Duodenal mucosa (tissue), 2 donors: Measurements from ENCODE around the gene RNF112.

Experiments used
- H3K27ac ChIP-seq: one replicate; pipeline ENCODE4 v1.7.0; 2013; ENCODE audit warnings: low read depth, low read length
- H3K27me3 ChIP-seq, 2 donors: one replicate each; pipeline ENCODE4 v1.7.0; 2013; ENCODE audit warnings: low read length in 2 of 2, control low read depth in 1 of 2; ENCODE audit not compliant: insufficient read depth in 2 of 2, control insufficient read depth in 1 of 2
- H3K36me3 ChIP-seq, 2 donors: one replicate each; pipeline ENCODE4 v1.7.0; 2013; ENCODE audit warnings: low read length in 2 of 2, control low read depth in 1 of 2; ENCODE audit not compliant: insufficient read depth in 2 of 2, control insufficient read depth in 1 of 2
- H3K4me1 ChIP-seq, 2 donors: one replicate each; pipeline ENCODE4 v1.7.0; 2013; ENCODE audit warnings: low read length in 2 of 2, control low read depth in 1 of 2; ENCODE audit not compliant: insufficient read depth in 2 of 2, control insufficient read depth in 1 of 2
- H3K4me3 ChIP-seq, 2 donors: one replicate each; pipeline ENCODE4 v1.7.0; 2013; ENCODE audit warnings: low read length in 2 of 2, low read depth in 1 of 2
- H3K9ac ChIP-seq, 2 donors: one replicate each; pipeline ENCODE4 v1.7.0; 2013; ENCODE audit warnings: low read length in 2 of 2, low read depth in 1 of 2
- H3K9me3 ChIP-seq, 2 donors: one replicate each; pipeline ENCODE4 v1.7.0; 2013; ENCODE audit warnings: low read length in 2 of 2, control low read depth in 1 of 2; ENCODE audit not compliant: control insufficient read depth in 1 of 2

The RNF112 gene

GRCh38 chr17:19412984-19413383 lies 2.0 kb downstream of the RNF112 start:
- no peaks in the 10 kb centered on the region for H3K9me3 ChIP-seq
- H3K27me3 ChIP-seq: no peaks in the 10 kb centered on the region
- no peaks in the 10 kb centered on the region for H3K36me3 ChIP-seq
- H3K4me1 ChIP-seq: peaks cover 0 to under 1% of the 10 kb centered on the region in 2 donors
- no peak overlapping the region for H3K4me3 ChIP-seq
- H3K27ac ChIP-seq: no peak overlapping the region
- no peak overlapping the region for H3K9ac ChIP-seq

- H3K4me1 ChIP-seq: peaks cover 0 to 3% of the 10 kb centered on the region in 2 donors
- H3K27ac ChIP-seq: no peak overlapping the region
- H3K36me3 ChIP-seq: no peaks in the 10 kb centered on the region
- H3K9me3 ChIP-seq: no peaks in the 10 kb centered on the region
- H3K27me3 ChIP-seq: no peaks in the 10 kb centered on the region
- H3K9ac ChIP-seq: no peak overlapping the region
- H3K4me3 ChIP-seq: no peak overlapping the region
Observed at GRCh38 chr17:19413761-19414160, 2.7 kb downstream of the RNF112 start.

- Histone ChIP-seq H3K4me1 (peaks cover 0 to 3% of the 10 kb centered on the region in 2 donors), H3K4me3 (no peak overlapping the region), H3K27ac (no peak overlapping the region), H3K9me3 (no peaks in the 10 kb centered on the region), H3K36me3 (no peaks in the 10 kb centered on the region), H3K27me3 (no peaks in the 10 kb centered on the region), H3K9ac (no peak overlapping the region)
Observed at GRCh38 chr17:19414396-19415280, 3.6 kb downstream of the RNF112 start.

GRCh38 chr17:19415311-19415710 lies 4.3 kb downstream of the RNF112 start:
- H3K4me3 ChIP-seq: no peak overlapping the region
- H3K4me1 ChIP-seq: peaks cover 0 to 3% of the 10 kb centered on the region in 2 donors
- no peak overlapping the region for H3K27ac ChIP-seq
- H3K9me3 ChIP-seq: no peaks in the 10 kb centered on the region
- no peaks in the 10 kb centered on the region for H3K27me3 ChIP-seq
- no peak overlapping the region for H3K9ac ChIP-seq
- H3K36me3 ChIP-seq: no peaks in the 10 kb centered on the region

- Histone ChIP-seq H3K9ac (no peak overlapping the region), H3K27me3 (no peaks in the 10 kb centered on the region), H3K27ac (no peak overlapping the region), H3K36me3 (no peaks in the 10 kb centered on the region), H3K9me3 (no peaks in the 10 kb centered on the region), H3K4me3 (no peak overlapping the region), H3K4me1 (peaks cover 0 to 3% of the 10 kb centered on the region in 2 donors)
Observed at GRCh38 chr17:19415806-19416775, 5.1 kb downstream of the RNF112 start.

- H3K9me3 ChIP-seq: no peaks in the 10 kb centered on the region
- no peak overlapping the region for H3K9ac ChIP-seq
- H3K36me3 ChIP-seq: no peaks in the 10 kb centered on the region
- H3K4me1 ChIP-seq: peaks cover 0 to 3% of the 10 kb centered on the region in 2 donors
- no peak overlapping the region for H3K4me3 ChIP-seq
- no peaks in the 10 kb centered on the region for H3K27me3 ChIP-seq
- H3K27ac ChIP-seq: no peak overlapping the region
Observed at GRCh38 chr17:19417611-19418010, 6.6 kb downstream of the RNF112 start.

GRCh38 chr17:19418251-19418992 lies 7.4 kb downstream of the RNF112 start:
- Histone ChIP-seq H3K36me3 (no peaks in the 10 kb centered on the region), H3K4me3 (no peak overlapping the region), H3K27me3 (no peaks in the 10 kb centered on the region), H3K9me3 (no peaks in the 10 kb centered on the region), H3K4me1 (peaks cover 0 to 3% of the 10 kb centered on the region in 2 donors), H3K27ac (no peak overlapping the region), H3K9ac (no peak overlapping the region)

GRCh38 chr17:19421219-19421618 lies 10.2 kb downstream of the RNF112 start:
- no peaks in the 10 kb centered on the region for H3K36me3 ChIP-seq
- no peak overlapping the region for H3K4me3 ChIP-seq
- no peak overlapping the region for H3K27ac ChIP-seq
- peaks cover 17 to 22% of the 10 kb centered on the region in 2 donors for H3K4me1 ChIP-seq
- H3K27me3 ChIP-seq: no peaks in the 10 kb centered on the region
- H3K9me3 ChIP-seq: no peaks in the 10 kb centered on the region
- no peak overlapping the region for H3K9ac ChIP-seq

GRCh38 chr17:19421926-19422325 lies 10.9 kb downstream of the RNF112 start:
- H3K9me3 ChIP-seq: no peaks in the 10 kb centered on the region
- H3K4me1 ChIP-seq: peaks cover 17 to 24% of the 10 kb centered on the region in 2 donors

More at GRCh38 chr17:19421926-19422325, 10.9 kb downstream of the RNF112 start:
- Histone ChIP-seq H3K4me3 (no peak overlapping the region), H3K9ac (no peak overlapping the region), H3K27me3 (no peaks in the 10 kb centered on the region), H3K36me3 (no peaks in the 10 kb centered on the region), H3K27ac (no peak overlapping the region)
